Heart right ventricle (tissue), 16 donors: ENCODE data around the gene RDH5. TPM values are rescaled to one million over a fixed set of nuclear protein-coding genes. Genes with fewer than 3 reads are reported as not detected.

Source experiments
- ATAC-seq, 8 donors: fragments of 200-7000 bp; cut with Tn5 transposase; one replicate each; pipeline ENCODE4 v1.9.1; 2020; ENCODE audit warnings: mild to moderate bottlenecking in 8 of 8, moderate library complexity in 8 of 8, moderate number of reproducible peaks in 1 of 8
- DNase-seq, 2 donors: peaks; one replicate each; pipeline ENCODE4 v3.0.0-alpha.2; 2020
- H3K27ac ChIP-seq, 10 donors: fragments of 200-600 bp; sonication (generic) in 2 of 10; one replicate each; pipeline versions ENCODE4 v1.5.0 to v1.8.0; 2020 to 2022; ENCODE audit warnings: mild to moderate bottlenecking in 3 of 10
- H3K27me3 ChIP-seq, 7 donors: fragments of 200-600 bp; one replicate each; pipeline ENCODE4 v1.8.0; 2021 to 2022; ENCODE audit warnings: mild to moderate bottlenecking in 2 of 7
- H3K36me3 ChIP-seq, 9 donors: fragments of 200-600 bp; sonication (generic) in 1 of 9; one replicate each; pipeline versions ENCODE4 v1.5.0 to v1.8.0; 2020 to 2022; ENCODE audit warnings: mild to moderate bottlenecking in 2 of 9
- H3K4me1 ChIP-seq, 9 donors: fragments of 200-600 bp; sonication (generic) in 1 of 9; one replicate each; pipeline versions ENCODE4 v1.5.0 to v1.8.0; 2020 to 2022; ENCODE audit warnings: mild to moderate bottlenecking in 4 of 9
- H3K4me3 ChIP-seq, 10 donors: fragments of 200-600 bp; sonication (generic) in 2 of 10; one replicate each; pipeline versions ENCODE4 v1.5.0 to v1.8.0; 2020 to 2022; ENCODE audit warnings: mild to moderate bottlenecking in 7 of 10, moderate library complexity in 2 of 10
- H3K9me3 ChIP-seq, 11 donors: fragments of 200-600 bp in 10 of 11; sonication (generic) in 2 of 11; one replicate each; pipeline versions ENCODE4 v1.5.0 to v1.8.0; 2013 to 2022; ENCODE audit warnings: mild to moderate bottlenecking in 2 of 11, control low read depth in 1 of 11, moderate library complexity in 1 of 11
- CTCF ChIP-seq, 9 donors: fragments of 200-600 bp; sonication (generic) in 2 of 9; IDR thresholded peaks; one replicate each; pipeline versions ENCODE4 v1.5.0 to v1.8.0; 2021 to 2022; ENCODE audit warnings: antibody characterized with exemption in 9 of 9, mild to moderate bottlenecking in 5 of 9, moderate library complexity in 1 of 9
- WGBS, 2 donors: extraction: QIAGEN DNeasy Blood & Tissue Kit; methylation state at CpG; one replicate each; pipeline ENCODE4 v1.1.7; 2013; ENCODE audit warnings: inconsistent platforms in 1 of 2; 5-methylcytosine and 5-hydroxymethylcytosine counted together
- intact Hi-C, 10 donors: fragments of 100-400 bp; cut with DNase I; formaldehyde crosslinking; loops; one replicate each; pipeline versions ENCODE4 v1.11.1 to v1.14.2; 2022
- long read RNA-seq, 3 donors: library from polyadenylated mRNA; unstranded; transcript quantifications; one replicate each; pipeline ENCODE4 v2.0.0, GENCODE V29; 2020 to 2021
- polyA plus RNA-seq, 2 donors: library from polyadenylated mRNA; stranded (reverse); fragments of 200-250 nt; gene quantifications; one replicate each; pipeline ENCODE4 v1.2.3, GENCODE V29; 2013
- total RNA-seq, 10 donors: library from RNA; stranded (reverse); fragmentation: NEBNext Ultra II Directional in 3 of 10; extraction: Animal tissue kit (Norgen Biotek cat#: 25700) in 3 of 10; gene quantifications; one replicate each; pipeline versions ENCODE4 v1.2.1 to v1.2.4, GENCODE V29; 2021 to 2023
- donor health status: Arrhythmogenic right ventricular cardiomyopathy.
- donor health status: ischemic (EF 13 %, LVEDD 7.1; RV severe dilation, severe dysfunction).
- donor health status: healthy with polysubstance abuse.
- donor health status: DM: no; HTN: yes; CAD: no.
- donor health status: DM: no; HTN: no; CAD: no.
- donor health status: ischemic (EF 25% LVEDD 6.9; RV normal size, moderate dysfunction).
- donor health status: ischemic (EF 25% LVEDD 5.7; RV mildly dilated, moderate dysfunction).
- donor health status: healthy.
- donor health status: DM: yes; HTN: yes; CAD: no.
- donor health status: Ischemic cardiomyopathy.
- donor health status: ischemic (EF 35%, LVEDD 5.7; RV mildly dilated, moderate dysfunction).
- donor health status: nonischemic (EF 11% LVEDD 7.7; RV severe dilation, severe dysfunction).
- donor health status: DM: yes; HTN: yes; CAD: no.
- donor health status: PGD.
- donor health status: ischemic (EF 29% LVEDD 5.4; RV normal size, mild dysfunction).
- donor health status: nonischemic (EF 23%, LVEDD 6.1; RV moderate dilation, normal function).

RDH5 gene
- 10 to 100 TPM in 6 of 10 donors, 1 to 10 TPM in 4; 4.9 to 25.9 (median 13.6) TPM for total RNA-seq
- polyA plus RNA-seq: 10 to 100 TPM; 40.1 to 54.5 TPM
- long read RNA-seq, donor 1, partial matches to known transcripts: 0 of 5 reads
- long read RNA-seq, donor 1, other reads (novel, unspliced or antisense): 3 of 5 reads
- long read RNA-seq, donor 2, partial matches to known transcripts: 0 of 9 reads
- long read RNA-seq, donor 2, other reads (novel, unspliced or antisense): 7 of 9 reads
- long read RNA-seq, donor 3, partial matches to known transcripts: 1 of 6 reads
- long read RNA-seq, donor 3, other reads (novel, unspliced or antisense): 3 of 6 reads

- ATAC-seq (peak; percentile 31 to 72 (median 38)), DNase-seq (peak in 1 of 2 donors; percentile 60)
- Histone ChIP-seq H3K4me1 (peaks cover 33 to 87% (median 79%) of the 10 kb centered on the region in 9 donors), H3K36me3 (peaks cover 0 to 56% (median 11%) of the 10 kb centered on the region in 9 donors), H3K27me3 (no peaks in the 10 kb centered on the region), H3K4me3 (peak within 1 kb of the TSS in 2 of 10 donors; percentile 5 to 10), H3K9me3 (no peaks in the 10 kb centered on the region), H3K27ac (peak within 1 kb of the TSS; percentile 5 to 97 (median 92))
- 42 to 55% methylated on average over 6 of the region's 6 CpGs for WGBS, 2 donors
- intact Hi-C loops: loop anchor here in 7 of 10 donors (2.0 to 5.0 kb wide), 5 partner anchors 37 to 63 kb away; a partner anchor contains a TSS
- TF ChIP-seq CTCF (IDR thresholded peaks at IDR 0.05): no peak
Measured at GRCh38 chr12:55720071-55720564, at the start of gene RDH5. RDH5 (plus strand) TSS chr12:55720393; CDS start chr12:55721185, 792 bp downstream.

- no peaks in the 10 kb centered on the region for H3K27me3 ChIP-seq
- no peak for DNase-seq
- peaks cover 0 to 30% (median 0%) of the 10 kb centered on the region in 9 donors for H3K4me1 ChIP-seq
- no peak for ATAC-seq
- intact Hi-C loops: no loop called here
- H3K4me3 ChIP-seq: no peak overlapping the region
- no peaks in the 10 kb centered on the region for H3K36me3 ChIP-seq
- no peaks in the 10 kb centered on the region for H3K9me3 ChIP-seq
- H3K27ac ChIP-seq: no peak overlapping the region
- 67 to 69% methylated on average over 4 of the region's 4 CpGs for WGBS, 2 donors
- no peak for TF ChIP-seq CTCF (IDR thresholded peaks at IDR 0.05)
Measured at GRCh38 chr12:55671746-55672145, 48.4 kb upstream of the RDH5 start.

- H3K36me3 ChIP-seq: no peaks in the 10 kb centered on the region
- intact Hi-C loops: no loop called here
- TF ChIP-seq CTCF (IDR thresholded peaks at IDR 0.05): no peak
- peaks cover 0 to 36% (median 0%) of the 10 kb centered on the region in 9 donors for H3K4me1 ChIP-seq
- no peak for DNase-seq
- H3K4me3 ChIP-seq: no peak overlapping the region
- no peaks in the 10 kb centered on the region for H3K9me3 ChIP-seq
- no peaks in the 10 kb centered on the region for H3K27me3 ChIP-seq
- peak in 2 of 8 donors; percentile 47 to 55 for ATAC-seq
- peak overlapping the region in 1 of 10 donors; percentile 59 for H3K27ac ChIP-seq
Measured at GRCh38 chr12:55673638-55674037, 46.6 kb upstream of the RDH5 start.

GRCh38 chr12:55675666-55676065 lies 44.5 kb upstream of the RDH5 start:
- no peak for TF ChIP-seq CTCF (IDR thresholded peaks at IDR 0.05)
- intact Hi-C loops: no loop called here
- 81 to 89% methylated on average over 8 of the region's 8 CpGs for WGBS, 2 donors
- Histone ChIP-seq H3K4me3 (no peak overlapping the region), H3K9me3 (no peaks in the 10 kb centered on the region), H3K36me3 (no peaks in the 10 kb centered on the region), H3K27me3 (no peaks in the 10 kb centered on the region), H3K27ac (peak overlapping the region in 1 of 10 donors; percentile 45), H3K4me1 (peaks cover 0 to 37% (median 0%) of the 10 kb centered on the region in 9 donors)
- DNase-seq (no peak), ATAC-seq (no peak)
